RWPE1 (cell line): ENCODE data around the gene MYRFL.
A peak's percentile ranks its signal among the peaks of the same experiment; 100 is the strongest.

Experiments
- CTCF ChIA-PET: fragments of 350-600 bp; sonication (Branson Sonifier 250); formaldehyde crosslinking; extraction: SDS; loops from one replicate; lab custom pipeline; 2021; lab: Yijun Ruan, JAX
- POLR2A ChIA-PET: fragments of 400-600 bp; formaldehyde crosslinking; extraction: SDS; loops from one replicate; lab custom pipeline; 2020; ENCODE audit warnings: antibody characterized with exemption; ENCODE audit not compliant: low non-redundant PET; lab: Yijun Ruan, JAX
- DNase-seq: peaks from one replicate; pipeline ENCODE4 v3.0.0; 2012; ENCODE audit warnings: low spot score
- H3K27ac ChIP-seq: fragments of 450-650 bp; 2 replicates; pipeline ENCODE4 v1.5.1; 2017
- TF ChIP-seq, protein P1 (sequence below): fragments of 450-650 bp; conservative IDR thresholded peaks from 2 replicates; pipeline ENCODE4 v1.5.1; 2017; ENCODE audit warnings: low read depth, mild to moderate bottlenecking

The MYRFL gene

DNA sequence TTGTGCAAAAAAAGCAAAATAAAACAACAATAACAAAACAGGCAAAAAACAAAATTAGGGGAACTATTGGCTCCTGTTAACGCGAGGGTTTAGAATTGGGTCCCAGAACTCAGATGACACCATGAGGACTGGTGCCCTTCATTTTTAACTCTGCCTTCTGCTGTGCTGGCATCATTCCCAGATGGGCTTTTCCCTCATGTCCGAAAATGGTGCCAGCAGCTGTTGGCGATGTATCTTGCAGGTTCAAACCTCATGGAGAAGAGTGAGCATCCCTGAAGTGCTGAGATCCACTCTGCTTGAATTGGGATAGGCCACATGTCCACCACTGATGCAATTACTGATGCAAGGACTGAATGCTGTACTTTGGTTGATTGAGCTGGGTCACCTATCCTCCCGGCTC, 61.1 kb downstream of the MYRFL start:
- POLR2A ChIA-PET, result no interaction called here
- TF ChIP-seq, protein P1, sequence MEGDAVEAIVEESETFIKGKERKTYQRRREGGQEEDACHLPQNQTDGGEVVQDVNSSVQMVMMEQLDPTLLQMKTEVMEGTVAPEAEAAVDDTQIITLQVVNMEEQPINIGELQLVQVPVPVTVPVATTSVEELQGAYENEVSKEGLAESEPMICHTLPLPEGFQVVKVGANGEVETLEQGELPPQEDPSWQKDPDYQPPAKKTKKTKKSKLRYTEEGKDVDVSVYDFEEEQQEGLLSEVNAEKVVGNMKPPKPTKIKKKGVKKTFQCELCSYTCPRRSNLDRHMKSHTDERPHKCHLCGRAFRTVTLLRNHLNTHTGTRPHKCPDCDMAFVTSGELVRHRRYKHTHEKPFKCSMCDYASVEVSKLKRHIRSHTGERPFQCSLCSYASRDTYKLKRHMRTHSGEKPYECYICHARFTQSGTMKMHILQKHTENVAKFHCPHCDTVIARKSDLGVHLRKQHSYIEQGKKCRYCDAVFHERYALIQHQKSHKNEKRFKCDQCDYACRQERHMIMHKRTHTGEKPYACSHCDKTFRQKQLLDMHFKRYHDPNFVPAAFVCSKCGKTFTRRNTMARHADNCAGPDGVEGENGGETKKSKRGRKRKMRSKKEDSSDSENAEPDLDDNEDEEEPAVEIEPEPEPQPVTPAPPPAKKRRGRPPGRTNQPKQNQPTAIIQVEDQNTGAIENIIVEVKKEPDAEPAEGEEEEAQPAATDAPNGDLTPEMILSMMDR, result no peak
- CTCF ChIA-PET, result no interaction called here

DNA sequence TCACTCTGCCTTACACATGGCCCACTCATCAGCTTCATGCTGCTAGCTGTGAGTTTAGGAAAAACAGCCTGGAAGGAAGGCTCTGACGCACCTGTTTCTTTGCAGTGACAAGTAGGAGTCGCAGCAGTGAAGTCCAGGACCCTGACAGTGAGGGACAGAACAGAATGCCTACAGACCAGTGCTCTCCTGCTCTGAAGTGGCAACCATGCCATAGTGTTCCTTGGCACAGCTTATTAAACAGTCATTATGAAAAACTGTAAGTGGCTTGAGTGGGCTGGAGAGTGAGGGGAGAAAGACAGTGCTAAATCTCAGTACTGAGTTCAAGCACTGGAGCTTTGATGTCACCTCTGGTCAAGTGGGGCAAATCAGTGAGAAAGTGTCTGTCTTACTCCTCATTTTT, 61.7 kb downstream of the MYRFL start:
- DNase-seq, result no peak
- no peak overlapping the region for H3K27ac ChIP-seq
- ChIA-PET POLR2A (no interaction called here), CTCF (interaction anchor here (0.8 kb wide), 1 partner anchor 8 kb away, joined by 3 read pairs; no protein-coding TSS in a partner anchor)
- TF ChIP-seq, protein P1, result no peak

More for the DNA sequence above, 61.1 kb downstream of the MYRFL start:
- no peak overlapping the region for H3K27ac ChIP-seq
- DNase-seq, result no peak

DNA sequence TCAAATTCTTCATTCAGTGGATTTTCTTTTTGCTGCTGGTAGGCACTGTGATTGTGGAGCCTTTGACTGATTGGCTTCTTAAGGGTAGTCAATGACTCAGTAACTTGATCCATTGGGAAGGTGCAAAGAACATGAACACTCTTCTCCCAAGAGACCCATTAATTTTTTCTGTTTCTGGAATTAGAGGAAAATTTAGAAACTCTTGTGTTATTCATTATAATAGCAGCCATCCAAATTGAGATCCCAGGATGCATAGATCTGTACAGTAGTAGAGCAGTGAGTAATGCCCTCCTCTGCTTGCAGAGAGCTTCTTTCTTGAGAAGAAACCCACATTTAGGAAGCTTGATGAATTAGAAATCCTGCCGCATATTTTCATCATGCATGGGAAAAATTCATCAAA, 63.9 kb downstream of the MYRFL start:
- ChIA-PET CTCF (interaction anchor here (0.6 kb wide), 1 partner anchor 532 kb away, joined by 3 read pairs; no protein-coding TSS in a partner anchor), POLR2A (no interaction called here)
- TF ChIP-seq, protein P1, result no peak
- H3K27ac ChIP-seq, result no peak overlapping the region
- DNase-seq, result no peak

DNA sequence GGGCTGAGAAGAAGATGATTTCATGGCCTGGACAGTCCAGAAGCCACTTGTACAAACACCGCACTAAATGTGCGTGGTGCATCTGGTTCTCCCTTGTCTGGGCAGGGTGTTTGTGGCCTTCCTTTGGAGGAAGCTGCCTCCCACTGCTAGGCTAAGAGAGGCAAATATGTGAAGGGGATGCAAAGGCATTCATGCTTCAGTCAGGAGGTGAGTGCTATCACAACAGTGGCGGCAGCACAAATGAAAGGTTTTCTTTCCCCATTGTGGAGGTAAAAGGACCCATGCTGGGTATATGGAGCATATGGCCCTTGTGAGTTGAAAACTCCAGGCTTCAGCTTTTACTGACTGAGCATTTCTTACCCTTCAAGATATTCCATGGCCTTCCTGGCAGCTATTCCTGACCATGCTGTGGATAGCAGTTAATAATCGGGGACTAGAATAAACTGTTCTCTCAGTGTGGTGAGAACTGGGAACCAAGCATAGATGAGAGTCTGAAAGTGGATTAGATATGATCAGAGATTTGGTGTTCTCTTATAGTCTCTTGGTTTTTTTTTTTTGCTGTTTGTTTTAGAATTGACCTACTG, 69.9 kb downstream of the MYRFL start:
- TF ChIP-seq, protein P1, result no peak
- no peak for DNase-seq
- POLR2A ChIA-PET, result no interaction called here
- CTCF ChIA-PET, result no interaction called here
- no peak overlapping the region for H3K27ac ChIP-seq

DNA sequence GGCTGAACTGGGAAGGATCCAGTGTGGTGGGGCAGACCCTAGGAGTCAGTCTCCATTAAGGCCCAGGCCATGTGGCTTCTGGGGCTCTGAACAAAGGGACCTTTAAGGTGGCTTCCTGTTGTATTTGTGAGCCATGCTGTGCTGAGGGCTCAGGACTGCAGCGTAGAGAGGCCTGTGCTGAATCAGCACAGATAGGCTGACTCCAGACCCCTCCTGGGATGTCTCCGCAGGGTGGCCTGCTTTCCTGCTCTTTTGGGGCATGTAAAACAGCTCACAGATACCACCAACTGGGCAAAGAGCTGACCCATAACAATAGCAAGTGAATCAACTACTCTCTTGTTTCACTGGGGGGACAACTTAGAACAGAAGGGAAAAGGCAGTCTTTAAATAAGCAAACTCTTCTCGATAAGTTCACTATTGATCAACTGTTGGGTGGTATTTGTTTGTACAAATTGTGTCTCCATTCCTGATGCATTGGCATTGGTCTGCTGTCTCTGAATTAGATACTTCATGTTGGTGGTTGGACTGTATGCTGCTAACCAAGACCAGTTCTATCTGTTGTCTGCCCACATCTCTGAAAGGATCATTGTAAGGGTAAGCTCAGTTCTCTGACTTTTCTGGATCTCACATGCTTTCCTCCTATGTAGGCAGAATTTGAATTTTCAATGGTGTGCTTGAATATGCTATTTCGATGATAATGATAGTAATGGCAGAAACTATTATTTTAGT, 71.8 kb downstream of the MYRFL start:
- TF ChIP-seq, protein P1, result no peak
- CTCF ChIA-PET, result no interaction called here
- POLR2A ChIA-PET, result no interaction called here
- DNase-seq, result no peak
- H3K27ac ChIP-seq, result no peak overlapping the region

DNA sequence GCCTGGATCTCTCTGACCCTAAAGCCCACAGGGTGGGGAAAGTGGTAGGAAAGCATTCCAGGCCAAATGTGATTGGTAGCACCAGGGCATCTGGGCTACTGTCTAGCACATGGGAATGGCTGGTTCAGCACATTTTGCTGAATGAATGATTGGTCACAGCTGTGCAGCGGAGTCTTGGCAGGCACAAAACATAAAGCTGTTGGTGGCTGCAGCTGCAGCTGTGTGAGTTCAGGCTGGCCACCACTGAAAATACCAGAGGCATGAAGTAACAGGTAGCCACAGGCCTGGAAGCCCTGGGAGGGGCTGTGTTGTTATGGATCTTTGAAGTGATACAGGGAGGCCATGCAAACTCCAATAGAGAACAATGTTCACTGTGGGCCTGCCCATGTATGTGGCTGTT, 72.7 kb downstream of the MYRFL start:
- POLR2A ChIA-PET, result no interaction called here
- DNase-seq, result peak; percentile 46
- CTCF ChIA-PET, result no interaction called here
- TF ChIP-seq, protein P1, result no peak
- peak overlapping the region; percentile 60 for H3K27ac ChIP-seq
